GM23338 (cell line): ENCODE measurements around the gene IGF1R.

Experiments used
- CREB1 ChIP-seq: fragments of 250-450 bp; sonication (Bioruptor Pico); IDR thresholded peaks from 2 replicates; pipeline ENCODE4 v1.5.0; 2020; ENCODE audit warnings: low read depth, mild to moderate bottlenecking, moderate library complexity
- EZH2 ChIP-seq: fragments of 200-600 bp; sonication (generic); IDR thresholded peaks from one replicate; pipeline ENCODE4 v1.8.0; 2017; ENCODE audit warnings: antibody characterized with exemption, mild to moderate bottlenecking, low read depth; ENCODE audit not compliant: unreplicated experiment
- EZH2phosphoT487 ChIP-seq: fragments of 200-600 bp; sonication (generic); IDR thresholded peaks from one replicate; pipeline ENCODE4 v1.8.1; 2018; ENCODE audit warnings: antibody characterized with exemption; ENCODE audit not compliant: unreplicated experiment
- JUNB ChIP-seq: IDR thresholded peaks from one replicate; pipeline ENCODE4 v1.6.1; 2016; ENCODE audit warnings: antibody characterized with exemption; ENCODE audit not compliant: unreplicated experiment
- POLR2AphosphoS5 ChIP-seq: IDR thresholded peaks from 2 replicates; pipeline ENCODE4 v1.6.1; 2016; ENCODE audit warnings: antibody characterized with exemption, low read depth
- ZNF114 ChIP-seq: fragments of 250-450 bp; sonication (Bioruptor Pico); IDR thresholded peaks from 2 replicates; pipeline ENCODE4 v1.5.0; 2020; ENCODE audit warnings: mild to moderate bottlenecking, moderate library complexity
- TF ChIP-seq, protein P1 (sequence below): IDR thresholded peaks from one replicate; pipeline ENCODE4 v1.6.1; 2018; ENCODE audit warnings: antibody characterized with exemption; ENCODE audit not compliant: unreplicated experiment
- TF ChIP-seq, protein P2 (sequence below), 2 experiments: fragments of 200-600 bp in 1 of 2; sonication (generic) in 1 of 2; conservative IDR thresholded peaks; 2 replicates each; pipeline versions ENCODE4 v1.5.1 to v1.6.1; 2016 to 2017; ENCODE audit warnings: antibody characterized with exemption in 2 of 2, low read depth in 2 of 2, mild to moderate bottlenecking in 2 of 2, moderate library complexity in 1 of 2

DNA sequence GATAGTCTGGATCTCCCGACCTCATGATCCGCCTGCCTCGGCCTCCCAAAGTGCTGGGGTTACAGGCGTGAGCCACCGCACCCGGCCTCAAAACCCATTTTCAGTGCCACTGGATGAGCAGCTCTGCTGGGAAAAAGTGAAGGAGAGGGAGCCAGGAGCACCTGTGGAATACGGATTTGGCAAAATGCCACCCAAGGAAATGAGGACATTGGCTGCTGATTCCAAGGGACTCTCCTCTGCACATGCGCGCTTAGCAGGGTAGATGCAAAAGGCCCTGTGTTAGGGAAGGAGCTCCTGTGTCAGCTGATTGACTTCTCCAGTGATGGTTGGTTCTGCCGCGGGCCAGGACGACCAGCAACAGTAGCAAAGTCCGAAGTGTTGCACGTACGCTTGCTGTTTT, 43.4 kb upstream of the IGF1R start:
- TF ChIP-seq, protein P1, sequence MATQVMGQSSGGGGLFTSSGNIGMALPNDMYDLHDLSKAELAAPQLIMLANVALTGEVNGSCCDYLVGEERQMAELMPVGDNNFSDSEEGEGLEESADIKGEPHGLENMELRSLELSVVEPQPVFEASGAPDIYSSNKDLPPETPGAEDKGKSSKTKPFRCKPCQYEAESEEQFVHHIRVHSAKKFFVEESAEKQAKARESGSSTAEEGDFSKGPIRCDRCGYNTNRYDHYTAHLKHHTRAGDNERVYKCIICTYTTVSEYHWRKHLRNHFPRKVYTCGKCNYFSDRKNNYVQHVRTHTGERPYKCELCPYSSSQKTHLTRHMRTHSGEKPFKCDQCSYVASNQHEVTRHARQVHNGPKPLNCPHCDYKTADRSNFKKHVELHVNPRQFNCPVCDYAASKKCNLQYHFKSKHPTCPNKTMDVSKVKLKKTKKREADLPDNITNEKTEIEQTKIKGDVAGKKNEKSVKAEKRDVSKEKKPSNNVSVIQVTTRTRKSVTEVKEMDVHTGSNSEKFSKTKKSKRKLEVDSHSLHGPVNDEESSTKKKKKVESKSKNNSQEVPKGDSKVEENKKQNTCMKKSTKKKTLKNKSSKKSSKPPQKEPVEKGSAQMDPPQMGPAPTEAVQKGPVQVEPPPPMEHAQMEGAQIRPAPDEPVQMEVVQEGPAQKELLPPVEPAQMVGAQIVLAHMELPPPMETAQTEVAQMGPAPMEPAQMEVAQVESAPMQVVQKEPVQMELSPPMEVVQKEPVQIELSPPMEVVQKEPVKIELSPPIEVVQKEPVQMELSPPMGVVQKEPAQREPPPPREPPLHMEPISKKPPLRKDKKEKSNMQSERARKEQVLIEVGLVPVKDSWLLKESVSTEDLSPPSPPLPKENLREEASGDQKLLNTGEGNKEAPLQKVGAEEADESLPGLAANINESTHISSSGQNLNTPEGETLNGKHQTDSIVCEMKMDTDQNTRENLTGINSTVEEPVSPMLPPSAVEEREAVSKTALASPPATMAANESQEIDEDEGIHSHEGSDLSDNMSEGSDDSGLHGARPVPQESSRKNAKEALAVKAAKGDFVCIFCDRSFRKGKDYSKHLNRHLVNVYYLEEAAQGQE, result no peak
- TF ChIP-seq, protein P2, sequence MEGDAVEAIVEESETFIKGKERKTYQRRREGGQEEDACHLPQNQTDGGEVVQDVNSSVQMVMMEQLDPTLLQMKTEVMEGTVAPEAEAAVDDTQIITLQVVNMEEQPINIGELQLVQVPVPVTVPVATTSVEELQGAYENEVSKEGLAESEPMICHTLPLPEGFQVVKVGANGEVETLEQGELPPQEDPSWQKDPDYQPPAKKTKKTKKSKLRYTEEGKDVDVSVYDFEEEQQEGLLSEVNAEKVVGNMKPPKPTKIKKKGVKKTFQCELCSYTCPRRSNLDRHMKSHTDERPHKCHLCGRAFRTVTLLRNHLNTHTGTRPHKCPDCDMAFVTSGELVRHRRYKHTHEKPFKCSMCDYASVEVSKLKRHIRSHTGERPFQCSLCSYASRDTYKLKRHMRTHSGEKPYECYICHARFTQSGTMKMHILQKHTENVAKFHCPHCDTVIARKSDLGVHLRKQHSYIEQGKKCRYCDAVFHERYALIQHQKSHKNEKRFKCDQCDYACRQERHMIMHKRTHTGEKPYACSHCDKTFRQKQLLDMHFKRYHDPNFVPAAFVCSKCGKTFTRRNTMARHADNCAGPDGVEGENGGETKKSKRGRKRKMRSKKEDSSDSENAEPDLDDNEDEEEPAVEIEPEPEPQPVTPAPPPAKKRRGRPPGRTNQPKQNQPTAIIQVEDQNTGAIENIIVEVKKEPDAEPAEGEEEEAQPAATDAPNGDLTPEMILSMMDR (conservative IDR thresholded peaks at IDR 0.05; ENCODE audit: low read depth in 2 of 2), result no peak
- no peak for TF ChIP-seq EZH2
- TF ChIP-seq JUNB, result no peak
- no peak for TF ChIP-seq POLR2AphosphoS5
- no peak for TF ChIP-seq EZH2phosphoT487
- TF ChIP-seq ZNF114 (CRISPR knock-in tag), result no peak
- TF ChIP-seq CREB1 (CRISPR knock-in tag), result no peak
